ENCODE results near the gene NES.

The NES gene

DNA sequence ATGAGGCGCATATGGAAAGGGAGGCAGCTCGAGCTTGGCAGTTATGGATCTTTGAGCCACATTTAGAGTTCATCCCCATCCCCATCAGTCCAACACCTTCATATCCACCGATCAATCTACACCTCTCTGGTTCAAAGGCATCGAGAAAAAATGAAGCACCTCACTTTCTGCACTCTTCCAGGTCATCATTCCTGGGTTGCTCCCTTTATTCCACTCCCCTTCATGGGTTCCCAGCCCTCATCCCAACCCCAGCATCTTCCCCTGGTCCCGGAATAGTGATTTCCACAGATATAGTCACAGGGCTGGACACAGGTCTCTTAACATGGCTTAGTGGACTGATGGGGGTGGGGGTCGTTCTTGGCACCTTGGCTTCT lies 57.6 kb downstream of the NES start:
- no peak for TF ChIP-seq CEBPB (IDR thresholded peaks at IDR 0.05)

DNA sequence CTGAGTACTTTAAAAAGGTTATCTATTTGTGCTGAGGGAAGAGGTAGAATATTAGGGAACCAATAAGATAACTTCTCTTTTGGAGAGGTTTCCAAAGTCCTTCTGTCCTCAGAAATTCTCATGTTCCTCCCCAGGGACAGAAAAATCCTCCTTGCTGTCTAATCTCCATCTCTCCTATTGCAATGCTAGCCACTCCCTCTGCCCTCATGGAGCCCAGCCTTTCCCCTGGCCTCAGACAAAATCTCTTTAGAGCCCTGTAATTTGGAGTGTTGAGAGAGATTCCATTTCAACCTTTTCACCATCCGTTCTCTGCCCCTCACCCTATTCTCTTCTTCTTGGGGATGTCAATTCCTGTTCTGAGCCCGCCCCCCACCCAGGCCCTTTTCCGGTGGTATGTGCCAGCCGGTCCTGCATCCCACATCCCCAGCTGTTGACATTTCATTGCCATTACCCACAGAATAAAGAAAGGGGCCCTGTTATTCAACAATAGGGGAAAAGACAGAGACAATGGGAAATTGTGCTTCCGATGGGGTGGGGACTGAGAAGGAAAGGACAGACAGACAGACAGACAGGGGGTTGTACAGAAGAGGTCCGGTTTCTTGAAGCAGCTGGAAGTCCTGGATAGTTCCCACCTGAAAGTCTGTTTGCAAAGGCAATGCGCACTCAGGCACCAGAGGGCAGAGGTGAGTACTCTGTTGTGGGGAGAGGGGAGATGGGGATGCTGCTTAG lies 58.2 kb downstream of the NES start, which contains the start of gene HAPLN2:
HAPLN2 (plus strand) TSS at position 563 of the 729 bp plus-strand sequence. CDS start 4,076 bp downstream, outside the sequence.
- TF ChIP-seq, protein P1, sequence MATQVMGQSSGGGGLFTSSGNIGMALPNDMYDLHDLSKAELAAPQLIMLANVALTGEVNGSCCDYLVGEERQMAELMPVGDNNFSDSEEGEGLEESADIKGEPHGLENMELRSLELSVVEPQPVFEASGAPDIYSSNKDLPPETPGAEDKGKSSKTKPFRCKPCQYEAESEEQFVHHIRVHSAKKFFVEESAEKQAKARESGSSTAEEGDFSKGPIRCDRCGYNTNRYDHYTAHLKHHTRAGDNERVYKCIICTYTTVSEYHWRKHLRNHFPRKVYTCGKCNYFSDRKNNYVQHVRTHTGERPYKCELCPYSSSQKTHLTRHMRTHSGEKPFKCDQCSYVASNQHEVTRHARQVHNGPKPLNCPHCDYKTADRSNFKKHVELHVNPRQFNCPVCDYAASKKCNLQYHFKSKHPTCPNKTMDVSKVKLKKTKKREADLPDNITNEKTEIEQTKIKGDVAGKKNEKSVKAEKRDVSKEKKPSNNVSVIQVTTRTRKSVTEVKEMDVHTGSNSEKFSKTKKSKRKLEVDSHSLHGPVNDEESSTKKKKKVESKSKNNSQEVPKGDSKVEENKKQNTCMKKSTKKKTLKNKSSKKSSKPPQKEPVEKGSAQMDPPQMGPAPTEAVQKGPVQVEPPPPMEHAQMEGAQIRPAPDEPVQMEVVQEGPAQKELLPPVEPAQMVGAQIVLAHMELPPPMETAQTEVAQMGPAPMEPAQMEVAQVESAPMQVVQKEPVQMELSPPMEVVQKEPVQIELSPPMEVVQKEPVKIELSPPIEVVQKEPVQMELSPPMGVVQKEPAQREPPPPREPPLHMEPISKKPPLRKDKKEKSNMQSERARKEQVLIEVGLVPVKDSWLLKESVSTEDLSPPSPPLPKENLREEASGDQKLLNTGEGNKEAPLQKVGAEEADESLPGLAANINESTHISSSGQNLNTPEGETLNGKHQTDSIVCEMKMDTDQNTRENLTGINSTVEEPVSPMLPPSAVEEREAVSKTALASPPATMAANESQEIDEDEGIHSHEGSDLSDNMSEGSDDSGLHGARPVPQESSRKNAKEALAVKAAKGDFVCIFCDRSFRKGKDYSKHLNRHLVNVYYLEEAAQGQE (IDR thresholded peaks at IDR 0.05; ENCODE audit: low read depth): no peak
- TF ChIP-seq YY1 (IDR thresholded peaks at IDR 0.05; ENCODE audit: low read depth) (no peak), EP300 (IDR thresholded peaks at IDR 0.05; ENCODE audit: borderline replicate concordance) (no peak), RAD21 (IDR thresholded peaks at IDR 0.05; ENCODE audit: low read depth) (no peak), TCF12 (IDR thresholded peaks at IDR 0.05; ENCODE audit: low read depth) (no peak), TEAD4 (IDR thresholded peaks at IDR 0.05) (no peak), CREB1 (IDR thresholded peaks at IDR 0.05; ENCODE audit: low read depth) (no peak), TAF1 (IDR thresholded peaks at IDR 0.05; ENCODE audit: low read depth) (no peak), ZBTB7A (IDR thresholded peaks at IDR 0.05; ENCODE audit: low read depth) (no peak), NFIC (IDR thresholded peaks at IDR 0.05) (no peak), CEBPB (IDR thresholded peaks at IDR 0.05) (no peak), FOXM1 (IDR thresholded peaks at IDR 0.05; ENCODE audit: borderline replicate concordance, low read depth) (no peak), EGR1 (IDR thresholded peaks at IDR 0.05) (no peak)
- TF ChIP-seq, protein P2, sequence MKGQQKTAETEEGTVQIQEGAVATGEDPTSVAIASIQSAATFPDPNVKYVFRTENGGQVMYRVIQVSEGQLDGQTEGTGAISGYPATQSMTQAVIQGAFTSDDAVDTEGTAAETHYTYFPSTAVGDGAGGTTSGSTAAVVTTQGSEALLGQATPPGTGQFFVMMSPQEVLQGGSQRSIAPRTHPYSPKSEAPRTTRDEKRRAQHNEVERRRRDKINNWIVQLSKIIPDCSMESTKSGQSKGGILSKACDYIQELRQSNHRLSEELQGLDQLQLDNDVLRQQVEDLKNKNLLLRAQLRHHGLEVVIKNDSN (IDR thresholded peaks at IDR 0.05): no peak
- TF ChIP-seq, protein P3, sequence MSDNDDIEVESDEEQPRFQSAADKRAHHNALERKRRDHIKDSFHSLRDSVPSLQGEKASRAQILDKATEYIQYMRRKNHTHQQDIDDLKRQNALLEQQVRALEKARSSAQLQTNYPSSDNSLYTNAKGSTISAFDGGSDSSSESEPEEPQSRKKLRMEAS (IDR thresholded peaks at IDR 0.05): no peak

Data from Ishikawa (cell line).